Small intestine (tissue), 7 donors: ENCODE measurements around the gene ILF3. TPM values are rescaled to one million over a fixed set of nuclear protein-coding genes. Genes with fewer than 3 reads are reported as not detected.
"Not testable (repeated sequence)": the region's sequence is repeated elsewhere in the genome, so short reads cannot be mapped to it uniquely, and the experiment has no call there.

Source experiments
- DNase-seq, 2 donors: peaks; one replicate each; pipeline versions ENCODE4 v3.0.0 to v3.0.0-alpha.2; 2013
- FAIRE-seq: peaks from 2 replicates; lab custom pipeline; 2012; peaks lifted over from hg19 to GRCh38; lab: Jason Lieb, UNC
- H3K27ac ChIP-seq, 3 donors: one replicate each; pipeline ENCODE4 v1.5.1; 2013; ENCODE audit warnings: low read length in 2 of 3, mild to moderate bottlenecking in 2 of 3, control low read depth in 1 of 3, inconsistent platforms in 1 of 3, low read depth in 1 of 3, moderate library complexity in 1 of 3
- H3K27me3 ChIP-seq, 3 donors: one replicate each; pipeline ENCODE4 v1.6.1; 2013; ENCODE audit warnings: low read length in 3 of 3, inconsistent platforms in 1 of 3; ENCODE audit not compliant: control insufficient read depth in 3 of 3, insufficient read depth in 3 of 3
- H3K36me3 ChIP-seq, 3 donors: one replicate each; pipeline ENCODE4 v1.6.1; 2013; ENCODE audit warnings: low read length in 3 of 3, inconsistent platforms in 1 of 3, low read depth in 1 of 3, mild to moderate bottlenecking in 1 of 3, moderate library complexity in 1 of 3; ENCODE audit not compliant: control insufficient read depth in 3 of 3, insufficient read depth in 2 of 3
- H3K4me1 ChIP-seq, 3 donors: one replicate each; pipeline ENCODE4 v1.6.1; 2013; ENCODE audit warnings: low read length in 2 of 3, inconsistent platforms in 1 of 3, low read depth in 1 of 3, mild to moderate bottlenecking in 1 of 3, moderate library complexity in 1 of 3; ENCODE audit not compliant: control insufficient read depth in 3 of 3, insufficient read depth in 2 of 3
- H3K4me3 ChIP-seq, 3 donors: one replicate each; pipeline ENCODE4 v1.5.1; 2013; ENCODE audit warnings: low read length in 3 of 3, control low read depth in 1 of 3, inconsistent platforms in 1 of 3, low read depth in 1 of 3, mild to moderate bottlenecking in 1 of 3, moderate library complexity in 1 of 3
- H3K9me3 ChIP-seq, 2 donors: one replicate each; pipeline ENCODE4 v1.6.1; 2013; ENCODE audit warnings: low read depth in 1 of 2, low read length in 1 of 2; ENCODE audit not compliant: control insufficient read depth in 2 of 2, insufficient read depth in 1 of 2
- whole genome bisulfite sequencing, 3 donors: extraction: QIAGEN DNeasy Blood & Tissue Kit; methylation state at CpG; one replicate each; pipeline ENCODE4 v1.1.7; 2013; 5-methylcytosine and 5-hydroxymethylcytosine counted together
- polyA plus RNA-seq, 4 donors: library from polyadenylated mRNA; stranded (reverse) in 3 of 4; unstranded in 1 of 4; fragments of 200-250 nt in 3 of 4; fragments of 120-200 nt in 1 of 4; gene quantifications; one replicate each; pipeline versions ENCODE4 v1.2.1 to v1.2.3, GENCODE V29; 2013
- donor health status: healthy with polysubstance abuse.
- donor health status: control.
- donor health status: control.
- donor health status: Bipolar disorder and iron deficiency.
- donor health status: healthy.

Gene ILF3
- polyA plus RNA-seq, 4 donors, result 37.3 to 170 (median 87.6) TPM

DNA sequence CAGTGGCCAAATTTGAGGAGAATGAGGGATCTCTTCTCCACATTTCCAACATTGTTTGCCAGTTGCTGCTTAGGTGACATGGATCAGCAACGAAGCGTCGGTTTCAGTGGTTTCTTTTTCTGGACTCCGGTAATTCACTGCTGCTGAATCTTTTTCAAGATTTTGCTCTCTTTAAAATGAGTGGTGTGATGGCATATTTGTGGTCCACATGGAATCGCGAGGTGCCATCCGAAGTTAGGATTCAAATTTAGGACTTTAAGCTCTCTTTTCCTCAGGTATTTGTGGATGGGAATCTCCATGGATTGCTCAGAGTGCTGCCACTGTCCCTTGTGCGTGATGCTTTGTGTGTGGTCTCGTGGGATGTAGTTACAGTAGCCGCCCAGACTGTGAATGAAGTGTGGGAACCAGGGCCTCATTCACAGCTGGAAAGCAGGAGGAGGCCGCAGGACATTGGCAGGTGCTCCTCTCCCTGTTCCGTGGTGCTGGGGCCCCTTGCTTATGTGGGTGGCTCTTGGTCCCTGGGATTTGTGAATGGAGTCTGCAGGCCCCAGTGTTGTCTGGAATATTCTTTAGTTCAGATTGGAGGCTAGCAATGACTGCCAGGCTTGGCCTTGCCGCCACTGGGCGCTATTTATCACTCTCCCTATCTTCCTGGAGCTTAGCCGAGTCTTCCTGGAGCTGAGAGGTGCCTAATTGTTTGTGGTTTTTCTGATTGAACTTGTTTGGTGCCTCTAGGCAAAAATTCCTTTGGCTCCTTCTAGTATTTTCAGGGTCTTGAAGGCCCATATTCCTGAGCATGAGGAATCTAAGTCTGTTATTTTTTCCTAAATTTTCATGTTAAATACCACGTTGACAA, 1.5 kb downstream of the ILF3 start:
- Histone ChIP-seq H3K36me3 (peaks cover 0 to 32% (median 0%) of the 10 kb centered on the region in 3 donors), H3K27me3 (no peaks in the 10 kb centered on the region), H3K4me1 (peaks cover 4 to 35% (median 6%) of the 10 kb centered on the region in 3 donors), H3K4me3 (peak overlapping the region; percentile 88 to 94 (median 94)), H3K27ac (peak overlapping the region; percentile 35 to 97 (median 63)), H3K9me3 (no peaks in the 10 kb centered on the region)
- FAIRE-seq, result no peak
- DNase-seq, result peak; percentile 42 to 53
- 1 to 3% (median 3%) methylated on average over 16 of the region's 16 CpGs for WGBS, 3 donors

DNA sequence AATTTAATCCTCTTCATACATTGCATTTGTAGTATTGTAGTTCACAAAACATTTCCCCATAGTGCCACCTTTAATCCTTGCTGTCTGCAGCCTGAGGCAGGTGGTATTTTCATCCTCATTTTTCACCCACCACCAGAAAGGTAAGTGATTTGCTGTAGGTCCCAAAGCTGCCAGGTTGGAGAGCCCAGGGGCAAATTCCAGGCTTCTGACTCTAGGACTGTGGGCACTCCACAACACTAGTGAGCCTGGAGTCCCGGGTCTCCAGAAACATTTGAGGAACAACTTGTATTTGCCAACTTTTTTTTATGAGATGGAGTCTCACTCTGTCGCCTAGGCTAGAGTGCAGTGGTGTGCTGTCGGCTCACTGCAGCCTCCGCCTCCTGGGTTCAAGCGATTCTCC, 6.2 kb downstream of the ILF3 start:
- H3K4me3 ChIP-seq, result no peak overlapping the region
- no peaks in the 10 kb centered on the region for H3K27me3 ChIP-seq
- WGBS, 3 donors, result 81 to 85% (median 81%) methylated on average over 5 of the region's 5 CpGs
- H3K27ac ChIP-seq, result no peak overlapping the region
- no peak for FAIRE-seq
- H3K9me3 ChIP-seq, result no peaks in the 10 kb centered on the region
- H3K36me3 ChIP-seq, result peaks cover 2 to 45% (median 2%) of the 10 kb centered on the region in 3 donors
- no peak for DNase-seq
- peaks cover 6 to 23% (median 6%) of the 10 kb centered on the region in 3 donors for H3K4me1 ChIP-seq

DNA sequence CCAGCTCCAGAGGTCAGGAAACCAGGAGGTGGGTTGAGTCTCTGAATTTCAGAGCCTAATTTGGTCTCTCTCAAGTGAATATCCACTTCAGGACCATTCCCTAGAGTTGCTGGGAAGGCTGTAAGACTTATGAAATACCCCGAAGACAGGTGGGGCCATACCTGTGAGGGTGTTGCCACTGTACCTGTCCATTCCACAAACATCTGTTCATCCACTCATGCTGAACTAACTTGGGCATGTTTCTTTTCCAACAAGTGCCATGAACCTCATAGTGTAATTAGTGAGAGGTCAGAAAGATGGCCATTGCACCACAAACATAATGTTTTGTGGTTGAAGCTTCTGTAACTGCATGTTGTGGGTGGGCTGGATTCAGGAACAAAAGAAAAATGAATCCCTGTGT, 7.8 kb downstream of the ILF3 start:
- Histone ChIP-seq H3K27ac (no peak overlapping the region), H3K4me3 (no peak overlapping the region), H3K9me3 (no peaks in the 10 kb centered on the region), H3K36me3 (peaks cover 2 to 52% (median 2%) of the 10 kb centered on the region in 3 donors), H3K4me1 (peaks cover 0 to 12% (median 2%) of the 10 kb centered on the region in 3 donors), H3K27me3 (no peaks in the 10 kb centered on the region)
- FAIRE-seq (no peak), DNase-seq (no peak)
- WGBS, 3 donors, result 33 to 74% (median 43%) methylated on average over 1 of the region's 1 CpG

DNA sequence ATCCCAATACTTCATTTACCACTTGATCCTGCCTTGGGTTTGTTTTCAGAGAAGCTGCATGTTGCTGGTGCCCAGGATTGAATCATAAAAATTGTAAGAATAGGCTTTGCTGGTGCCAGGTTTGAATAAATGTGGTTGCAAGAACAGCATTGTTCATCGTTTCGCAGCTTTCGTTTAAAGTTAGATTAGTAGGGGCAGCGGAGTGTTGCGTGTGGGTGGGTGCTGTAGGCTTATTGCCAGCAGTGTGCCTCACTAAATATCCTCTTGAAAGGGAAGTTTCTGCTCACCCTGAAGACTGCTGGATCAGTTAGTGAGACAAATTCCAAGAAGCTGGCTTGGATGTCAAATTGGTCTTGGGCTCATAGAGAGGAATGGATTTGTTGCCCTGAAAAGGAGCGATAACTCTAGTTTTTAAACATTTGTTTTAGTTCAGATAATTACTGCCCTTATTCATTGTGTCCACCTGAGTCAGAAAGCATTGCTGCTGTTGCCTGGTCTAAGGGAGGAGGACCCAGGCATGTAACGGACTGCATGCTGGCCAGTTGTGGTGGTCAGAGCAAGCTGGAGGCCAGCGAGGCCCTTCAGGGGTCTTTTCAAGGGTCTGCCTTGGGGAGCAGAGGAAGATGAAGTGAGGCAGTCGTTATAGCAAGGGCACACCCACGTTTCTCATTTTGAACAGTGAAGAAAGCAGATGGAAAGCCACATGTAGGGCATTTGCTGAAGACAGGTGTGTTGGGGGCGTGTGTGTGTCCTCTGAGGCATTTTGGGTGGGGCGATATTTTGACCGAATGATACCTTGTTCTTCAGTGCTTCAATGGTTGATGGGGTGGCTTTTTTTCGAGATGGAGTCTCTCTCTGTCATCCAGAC, 8.5 kb downstream of the ILF3 start:
- H3K27ac ChIP-seq, result no peak overlapping the region
- H3K36me3 ChIP-seq, result peaks cover 2 to 52% (median 3%) of the 10 kb centered on the region in 3 donors
- H3K9me3 ChIP-seq, result no peaks in the 10 kb centered on the region
- FAIRE-seq, result no peak
- DNase-seq, result no peak
- H3K27me3 ChIP-seq, result no peaks in the 10 kb centered on the region
- peaks cover 0 to 12% (median 2%) of the 10 kb centered on the region in 3 donors for H3K4me1 ChIP-seq
- 52 to 53% (median 53%) methylated on average over 14 of the region's 14 CpGs for WGBS, 3 donors
- H3K4me3 ChIP-seq, result no peak overlapping the region

DNA sequence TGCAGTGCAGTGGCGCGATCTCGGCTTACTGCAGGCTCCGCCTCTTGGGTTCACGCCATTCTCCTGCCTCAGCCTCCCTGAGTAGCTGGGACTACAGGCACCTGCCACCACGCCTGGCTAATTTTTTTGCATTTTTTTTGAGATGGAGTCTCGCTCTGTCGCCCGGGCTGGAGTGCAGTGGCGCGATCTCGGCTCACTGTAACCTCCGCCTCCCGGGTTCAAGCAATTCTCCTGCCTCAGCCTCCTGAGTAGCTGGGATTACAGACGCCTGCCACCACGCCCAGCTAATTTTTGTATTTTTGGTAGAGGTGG, 9.1 kb downstream of the ILF3 start:
- peaks cover 2 to 54% (median 5%) of the 10 kb centered on the region in 3 donors for H3K36me3 ChIP-seq
- DNase-seq, FAIRE-seq, H3K4me3 ChIP-seq, H3K27me3 ChIP-seq, H3K9me3 ChIP-seq, H3K27ac ChIP-seq: not testable (repeated sequence)
- 72 to 86% (median 81%) methylated on average over 15 to 16 of the region's 16 CpGs for whole genome bisulfite sequencing, 3 donors
- peaks cover 0 to 12% (median 2%) of the 10 kb centered on the region in 3 donors for H3K4me1 ChIP-seq

DNA sequence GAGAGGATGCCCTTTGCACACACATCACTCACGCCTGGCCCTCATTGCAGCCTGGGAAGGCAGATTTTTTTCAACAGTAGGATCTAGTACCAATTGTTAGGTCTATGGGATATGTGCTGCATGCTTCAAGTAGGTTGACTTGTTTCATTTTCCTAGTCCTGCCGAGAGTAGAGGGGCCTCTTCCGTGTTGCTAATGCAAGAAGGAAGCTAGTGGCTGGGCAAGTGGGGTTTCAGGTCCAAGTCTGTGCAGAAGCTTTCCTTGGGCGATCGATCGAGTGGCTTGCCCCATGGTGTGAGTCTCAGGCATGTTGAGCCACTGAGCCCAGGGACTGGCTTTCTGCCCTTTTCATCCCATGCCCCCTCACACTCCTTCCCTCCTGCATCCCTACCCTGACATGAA, 13.7 kb downstream of the ILF3 start:
- no peak for DNase-seq
- no peak for FAIRE-seq
- Histone ChIP-seq H3K4me3 (no peak overlapping the region), H3K9me3 (no peaks in the 10 kb centered on the region), H3K4me1 (no peaks in the 10 kb centered on the region), H3K27me3 (no peaks in the 10 kb centered on the region), H3K27ac (no peak overlapping the region), H3K36me3 (peaks cover 5 to 54% (median 6%) of the 10 kb centered on the region in 3 donors)
- 55 to 65% (median 65%) methylated on average over 6 of the region's 6 CpGs for WGBS, 3 donors

DNA sequence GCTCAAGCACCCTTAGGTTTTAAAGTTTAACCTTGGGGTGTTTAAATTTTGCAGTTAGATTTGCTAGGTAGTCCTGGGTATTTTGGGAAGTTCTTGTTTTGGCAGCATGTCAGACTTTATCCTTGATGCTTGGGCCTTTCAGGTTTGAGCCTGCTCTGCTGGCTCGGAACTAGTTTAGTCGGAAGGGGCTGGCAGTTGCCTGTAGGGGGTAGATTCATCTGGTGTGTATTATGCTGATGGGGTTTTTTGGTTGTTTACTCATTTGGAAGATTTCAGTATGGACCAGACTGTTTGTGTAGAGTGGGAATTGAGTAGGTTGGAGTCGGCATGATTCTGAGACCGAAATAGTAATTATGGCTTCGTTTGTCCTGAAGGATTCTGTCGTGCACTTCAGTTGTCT, 15.1 kb downstream of the ILF3 start:
- no peaks in the 10 kb centered on the region for H3K27me3 ChIP-seq
- WGBS, 3 donors, result 68 to 73% (median 72%) methylated on average over 6 of the region's 6 CpGs
- H3K9me3 ChIP-seq, result no peaks in the 10 kb centered on the region
- H3K4me3 ChIP-seq, result no peak overlapping the region
- DNase-seq (no peak), FAIRE-seq (no peak)
- H3K27ac ChIP-seq, result no peak overlapping the region
- peaks cover 5 to 62% (median 6%) of the 10 kb centered on the region in 3 donors for H3K36me3 ChIP-seq
- no peaks in the 10 kb centered on the region for H3K4me1 ChIP-seq

DNA sequence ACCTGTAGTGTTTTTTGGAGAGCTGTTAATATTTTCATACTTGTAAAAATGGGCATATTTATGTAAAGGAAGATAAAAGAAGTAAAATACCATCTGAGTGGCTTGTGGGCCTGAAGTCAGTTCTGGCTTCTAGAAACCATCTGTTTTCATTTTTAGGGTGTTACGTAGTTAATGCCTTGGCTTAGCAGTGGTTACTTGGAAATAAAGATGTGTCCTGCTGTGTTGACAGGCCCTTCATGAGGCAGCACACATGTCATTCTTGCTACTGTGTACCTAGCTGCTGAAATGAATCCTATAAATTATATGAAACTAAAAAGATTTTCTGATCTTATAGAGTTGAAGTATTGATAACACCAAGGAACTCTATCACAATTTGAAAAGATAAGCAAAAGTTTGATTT, 16.0 kb downstream of the ILF3 start:
- H3K4me1 ChIP-seq, result no peaks in the 10 kb centered on the region
- FAIRE-seq, result no peak
- 73 to 92% (median 88%) methylated on average over 1 of the region's 1 CpG for WGBS, 3 donors

More for the DNA sequence above, 16.0 kb downstream of the ILF3 start:
- H3K27ac ChIP-seq, result no peak overlapping the region
- H3K36me3 ChIP-seq, result peaks cover 5 to 72% (median 6%) of the 10 kb centered on the region in 3 donors
- H3K9me3 ChIP-seq, result no peaks in the 10 kb centered on the region
- H3K27me3 ChIP-seq, result no peaks in the 10 kb centered on the region
- DNase-seq, result no peak
- H3K4me3 ChIP-seq, result no peak overlapping the region
